OCI-M1 (cell line): ENCODE data around the gene UBXN11.

ENCODE experiments used
- DNase-seq: peaks from one replicate; lab custom pipeline; 2025; lab: John Stamatoyannopoulos, UW

UBXN11 gene

GRCh38 chr1:26285366-26286063 lies 20.9 kb downstream of the UBXN11 start:
- peak; percentile 50 for DNase-seq

- DNase-seq = peak; percentile 97
Observed at GRCh38 chr1:26284597-26285347, 21.7 kb downstream of the UBXN11 start.

- no peak for DNase-seq
Observed at GRCh38 chr1:26283871-26284596, 22.4 kb downstream of the UBXN11 start.

- DNase-seq = peak; percentile 21
Observed at GRCh38 chr1:26283279-26283853, 23.1 kb downstream of the UBXN11 start.

GRCh38 chr1:26282401-26282918 lies 24.0 kb downstream of the UBXN11 start:
- DNase-seq = no peak

GRCh38 chr1:26281971-26282370 lies 24.5 kb downstream of the UBXN11 start:
- peak; percentile 80 for DNase-seq

GRCh38 chr1:26281091-26281958 lies 25.1 kb downstream of the UBXN11 start:
- DNase-seq = peak; percentile 43

- peak; percentile 83 for DNase-seq
Observed at GRCh38 chr1:26280333-26281042, 25.9 kb downstream of the UBXN11 start.

GRCh38 chr1:26279456-26280332 lies 26.7 kb downstream of the UBXN11 start, which contains the start of gene SH3BGRL3:
SH3BGRL3 (plus strand) TSS chr1:26280086; CDS start chr1:26280156, 70 bp downstream.
- peak; percentile 93 for DNase-seq

GRCh38 chr1:26278724-26279455 lies 27.5 kb downstream of the UBXN11 start:
- DNase-seq = peak; percentile 49

- DNase-seq = no peak
Observed at GRCh38 chr1:26278303-26278702, 28.1 kb downstream of the UBXN11 start.

- DNase-seq = no peak
Observed at GRCh38 chr1:26277719-26278118, 28.7 kb downstream of the UBXN11 start.

- no peak for DNase-seq
Observed at GRCh38 chr1:26277261-26277661, 29.2 kb downstream of the UBXN11 start.

GRCh38 chr1:26276432-26276838 lies 30.0 kb downstream of the UBXN11 start:
- no peak for DNase-seq

- peak; percentile 96 for DNase-seq
Observed at GRCh38 chr1:26275580-26276431, 30.6 kb downstream of the UBXN11 start.

- DNase-seq = peak; percentile 14
Observed at GRCh38 chr1:26274801-26275425, 31.5 kb downstream of the UBXN11 start.

- DNase-seq = no peak
Observed at GRCh38 chr1:26269198-26269550, 37.3 kb downstream of the UBXN11 start.
